GM12801 (cell line): ENCODE measurements around the gene THBS2.

Experiments used
- CTCF ChIP-seq: IDR thresholded peaks from one replicate; pipeline ENCODE4 v1.5.1; 2011; ENCODE audit warnings: control low read depth; ENCODE audit not compliant: insufficient read length; ENCODE audit errors: extremely low read depth

Gene THBS2

DNA sequence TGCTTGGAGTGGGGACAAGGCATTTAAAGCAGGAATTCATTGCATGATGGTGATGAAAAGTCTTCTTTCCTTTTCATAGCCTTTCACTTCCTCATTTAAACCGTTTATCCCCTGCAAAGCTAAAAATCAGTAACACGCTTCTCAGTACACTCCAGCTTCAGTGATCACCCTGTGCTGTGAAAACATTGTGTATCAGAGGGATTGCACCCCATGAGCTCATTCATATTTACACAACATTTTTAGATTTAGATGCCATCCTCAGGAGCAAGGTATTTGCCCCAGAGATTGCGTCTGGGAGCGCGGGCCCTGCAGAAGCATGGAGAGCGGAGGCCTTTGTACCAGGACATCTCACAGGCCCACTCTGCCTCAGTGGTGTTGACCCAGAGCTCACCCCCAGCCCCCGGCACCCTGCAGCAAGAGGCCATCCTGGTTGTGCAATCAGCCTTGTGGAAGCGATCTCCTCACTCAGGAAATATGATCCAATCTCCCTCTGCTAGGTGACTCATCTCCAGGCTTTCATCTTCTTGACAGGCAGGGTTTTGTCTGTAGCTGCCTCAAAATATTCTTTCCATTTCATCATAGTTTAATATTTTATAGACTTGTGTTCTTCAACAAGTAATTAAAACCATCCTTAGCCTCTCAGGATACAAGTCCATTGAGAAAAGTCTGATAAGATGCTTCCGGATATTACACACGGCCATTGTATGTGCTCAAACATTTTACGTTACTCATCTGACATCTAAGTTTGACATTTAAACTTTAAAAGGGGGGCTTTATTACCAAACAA is 38.9 kb upstream of the THBS2 start:
- no peak for TF ChIP-seq CTCF

- no peak for TF ChIP-seq CTCF
Observed at GRCh38 chr6:169291646-169292337, 38.1 kb upstream of the THBS2 start.

- TF ChIP-seq CTCF: no peak
Observed at GRCh38 chr6:169291148-169291547, 37.5 kb upstream of the THBS2 start.

DNA sequence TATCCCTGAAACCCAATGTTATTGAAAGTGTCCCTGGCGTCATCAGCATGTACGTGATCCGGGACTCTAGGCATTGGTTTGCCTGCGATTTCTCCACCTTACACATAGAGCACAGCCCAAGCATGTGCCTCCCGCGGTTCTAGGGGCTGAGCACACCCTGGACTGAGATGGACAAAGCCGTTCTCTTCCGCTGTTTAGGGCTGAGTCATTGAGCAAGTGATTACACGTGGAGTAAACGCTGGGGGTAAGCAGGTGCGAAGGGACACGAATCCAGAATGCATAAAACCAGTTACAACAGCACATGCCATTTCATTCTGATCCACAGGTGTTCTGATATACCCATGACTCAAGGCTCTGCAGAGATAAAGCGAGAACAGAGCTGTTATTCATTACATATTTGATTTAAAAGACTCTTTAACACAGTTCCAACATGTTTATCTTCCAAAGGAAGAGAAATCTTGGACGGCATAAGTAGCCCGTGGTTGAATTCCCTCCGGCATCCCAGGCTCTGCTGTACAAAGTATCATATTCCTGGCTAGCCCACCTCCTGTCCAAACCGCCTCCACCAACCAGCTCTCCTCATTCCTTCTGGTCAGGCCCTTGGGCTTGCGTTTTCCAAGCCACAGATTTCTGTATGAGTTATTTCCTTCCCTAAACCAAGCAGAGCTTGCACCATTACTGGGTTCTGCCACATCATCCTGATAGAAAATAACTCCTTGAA is 36.1 kb upstream of the THBS2 start:
- TF ChIP-seq CTCF: no peak

DNA sequence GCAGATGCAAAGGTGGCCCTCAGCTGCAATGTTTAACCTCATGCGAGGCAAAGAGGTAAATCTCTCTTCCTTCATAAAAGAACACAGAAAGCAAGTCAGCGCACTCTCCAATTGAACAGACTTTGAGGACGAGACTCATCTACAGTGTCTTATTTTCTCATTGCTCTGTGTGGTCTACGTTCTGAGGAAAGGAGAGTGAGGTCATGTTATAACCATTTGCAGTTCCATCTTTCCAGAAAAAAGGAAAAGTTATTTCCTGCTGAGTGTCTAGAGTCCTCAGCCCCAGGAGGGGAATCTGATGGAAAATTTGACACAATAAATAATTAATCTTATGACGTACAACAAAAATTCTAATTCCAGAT is 35.6 kb upstream of the THBS2 start:
- TF ChIP-seq CTCF: no peak

GRCh38 chr6:169288591-169288990 is 34.9 kb upstream of the THBS2 start:
- no peak for TF ChIP-seq CTCF

GRCh38 chr6:169287675-169288074 is 34.0 kb upstream of the THBS2 start:
- no peak for TF ChIP-seq CTCF
